NB4 (cell line): ENCODE measurements around the gene TMEM187.

Source experiments
- CTCF ChIP-seq: IDR thresholded peaks from one replicate; pipeline ENCODE4 v1.5.1; 2012; ENCODE audit warnings: low read depth, low read length
- MAX ChIP-seq: IDR thresholded peaks from 2 replicates; pipeline ENCODE4 v1.6.1; 2011; ENCODE audit warnings: low read depth, low read length

- no peak for TF ChIP-seq MAX
- TF ChIP-seq CTCF, result no peak
These were observed 10.8 kb downstream of the TMEM187 start for GRCh38 chrX:153983321-153983801.
